ENCODE data around the gene LRRN2. TPM values are rescaled to one million over a fixed set of nuclear protein-coding genes. Genes with fewer than 3 reads are reported as not detected.
"Not testable (repeated sequence)": the region's sequence is repeated elsewhere in the genome, so short reads cannot be mapped to it uniquely, and the experiment has no call there.

LRRN2 gene
- total RNA-seq, 2 donors from 2014 or later = 0.33 to 1.6 TPM

GRCh38 chr1:204571631-204572030, 113.9 kb downstream of the LRRN2 start:
- no peak overlapping the region for H3K4me3 ChIP-seq
- DNase-seq (no peak), ATAC-seq (no peak)
- H3K27ac ChIP-seq = no peak overlapping the region
- no peaks in the 10 kb centered on the region for H3K4me1 ChIP-seq
- intact Hi-C loops (cut with DNase I) = no loop called here
- no peaks in the 10 kb centered on the region for H3K9me3 ChIP-seq
- TF ChIP-seq POLR2A (IDR thresholded peaks at IDR 0.05) (no peak), CTCF (IDR thresholded peaks at IDR 0.05) (no peak)
- no peaks in the 10 kb centered on the region for H3K36me3 ChIP-seq (replicated peaks in 1 of 2; ENCODE audit: insufficient read depth in 1 of 2, low read depth in 2 of 2)
- H3K27me3 ChIP-seq = no peaks in the 10 kb centered on the region
- 69 to 81% methylated on average over 4 of the region's 4 CpGs for WGBS, 2 donors

GRCh38 chr1:204571128-204571527, 114.4 kb downstream of the LRRN2 start:
- WGBS, 2 donors = 83 to 98% methylated on average over 2 of the region's 2 CpGs

GRCh38 chr1:204570021-204570420, 115.5 kb downstream of the LRRN2 start:
- H3K36me3 ChIP-seq (replicated peaks in 1 of 2; ENCODE audit: insufficient read depth in 1 of 2, low read depth in 2 of 2); H3K9me3 ChIP-seq; ATAC-seq; H3K27ac ChIP-seq; H3K4me3 ChIP-seq; DNase-seq; H3K27me3 ChIP-seq; intact Hi-C loops (cut with DNase I): not testable (repeated sequence)
- peaks cover 11% of the 10 kb centered on the region for H3K4me1 ChIP-seq
- 63 to 67% methylated on average over 3 of the region's 3 CpGs for WGBS, 2 donors

More at GRCh38 chr1:204571128-204571527, 114.4 kb downstream of the LRRN2 start:
- H3K27me3 ChIP-seq = no peaks in the 10 kb centered on the region
- intact Hi-C loops (cut with DNase I) = no loop called here
- DNase-seq (no peak), ATAC-seq (no peak)
- TF ChIP-seq CTCF (IDR thresholded peaks at IDR 0.05) (no peak), POLR2A (IDR thresholded peaks at IDR 0.05) (no peak)
- no peak overlapping the region for H3K27ac ChIP-seq
- no peak overlapping the region for H3K4me3 ChIP-seq
- no peaks in the 10 kb centered on the region for H3K36me3 ChIP-seq (replicated peaks in 1 of 2; ENCODE audit: insufficient read depth in 1 of 2, low read depth in 2 of 2)
- peaks cover under 1% of the 10 kb centered on the region for H3K4me1 ChIP-seq
- no peaks in the 10 kb centered on the region for H3K9me3 ChIP-seq

- H3K9me3 ChIP-seq = no peaks in the 10 kb centered on the region
- DNase-seq (no peak), ATAC-seq (no peak)
- peaks cover 17% of the 10 kb centered on the region for H3K4me1 ChIP-seq
- WGBS, 2 donors = 86 to 90% methylated on average over 5 of the region's 5 CpGs
- H3K36me3 ChIP-seq (replicated peaks in 1 of 2; ENCODE audit: insufficient read depth in 1 of 2, low read depth in 2 of 2) = no peaks in the 10 kb centered on the region
- intact Hi-C loops (cut with DNase I) = no loop called here
- TF ChIP-seq POLR2A (IDR thresholded peaks at IDR 0.05) (no peak), CTCF (IDR thresholded peaks at IDR 0.05) (no peak)
- no peak overlapping the region for H3K27ac ChIP-seq
- H3K27me3 ChIP-seq = no peaks in the 10 kb centered on the region
- H3K4me3 ChIP-seq = no peak overlapping the region
Measured at GRCh38 chr1:204569478-204569877, 116.1 kb downstream of the LRRN2 start.

- H3K36me3 ChIP-seq (replicated peaks in 1 of 2; ENCODE audit: insufficient read depth in 1 of 2, low read depth in 2 of 2) = no peaks in the 10 kb centered on the region
- no peaks in the 10 kb centered on the region for H3K9me3 ChIP-seq
- no peak for DNase-seq
- intact Hi-C loops (cut with DNase I) = no loop called here
- no peaks in the 10 kb centered on the region for H3K27me3 ChIP-seq
- H3K4me1 ChIP-seq = peaks cover 18% of the 10 kb centered on the region
- no peak for ATAC-seq
- H3K27ac ChIP-seq = no peak overlapping the region
- no peak for TF ChIP-seq CTCF (IDR thresholded peaks at IDR 0.05)
- TF ChIP-seq POLR2A (IDR thresholded peaks at IDR 0.05) = no peak
- H3K4me3 ChIP-seq = no peak overlapping the region
- 84 to 87% methylated on average over 9 of the region's 9 CpGs for WGBS, 2 donors
Measured at GRCh38 chr1:204568576-204569315, 116.8 kb downstream of the LRRN2 start.

Small RNA genes lying within 50 kb of the gene (small RNA-seq; reads per million reads assigned to genes)
- gene RF00601 (not detected), gene RNA5SP75 (not detected)

Other genes with a start within 250 kb of the LRRN2 start
- 10 to 100 TPM; 11.4 to 18.1 TPM for gene PIK3C2B, start 190.9 kb downstream of the LRRN2 start, total RNA-seq
- 100 to 1,000 TPM in 1 of 2 donors, 10 to 100 TPM in 1; 72.9 to 125 TPM for gene MDM4, start 169.3 kb downstream of the LRRN2 start, total RNA-seq
- 1 to 10 TPM; 4.4 to 7.6 TPM for gene NFASC, start 185.1 kb upstream of the LRRN2 start, total RNA-seq

All from body of pancreas (tissue), 4 donors.